Hepatocyte (in vitro differentiated cells): ENCODE measurements around the gene THOC2.

Experiments
- CTCF ChIP-seq: fragments of 200-600 bp; sonication (generic); IDR thresholded peaks from 2 replicates; pipeline ENCODE4 v1.5.1; 2016; ENCODE audit warnings: antibody characterized with exemption, mild to moderate bottlenecking; ENCODE audit not compliant: poor library complexity
- EZH2 ChIP-seq: fragments of 200-600 bp; sonication (generic); IDR thresholded peaks from 2 replicates; pipeline ENCODE4 v1.6.1; 2016; ENCODE audit warnings: antibody characterized with exemption, mild to moderate bottlenecking, borderline replicate concordance
- EZH2phosphoT487 ChIP-seq: fragments of 200-600 bp; sonication (generic); IDR thresholded peaks from one replicate; pipeline ENCODE4 v1.6.1; 2018; ENCODE audit warnings: antibody characterized with exemption, mild to moderate bottlenecking, low read depth, moderate library complexity; ENCODE audit not compliant: unreplicated experiment, severe bottlenecking

GRCh38 chrX:123580792-123581191 is 152.1 kb downstream of the THOC2 start:
- TF ChIP-seq CTCF (no peak), EZH2phosphoT487 (no peak), EZH2 (no peak)
